ENCODE measurements around the gene KCND2. TPM values are rescaled to one million over a fixed set of nuclear protein-coding genes. Genes with fewer than 3 reads are reported as not detected.

Gene KCND2
- total and polyA plus RNA-seq, 2 of the 8 experiments (the other 6 are each of a cell fraction or from before 2014, with no cell fraction given), result 4.6 to 7.7 TPM

DNA sequence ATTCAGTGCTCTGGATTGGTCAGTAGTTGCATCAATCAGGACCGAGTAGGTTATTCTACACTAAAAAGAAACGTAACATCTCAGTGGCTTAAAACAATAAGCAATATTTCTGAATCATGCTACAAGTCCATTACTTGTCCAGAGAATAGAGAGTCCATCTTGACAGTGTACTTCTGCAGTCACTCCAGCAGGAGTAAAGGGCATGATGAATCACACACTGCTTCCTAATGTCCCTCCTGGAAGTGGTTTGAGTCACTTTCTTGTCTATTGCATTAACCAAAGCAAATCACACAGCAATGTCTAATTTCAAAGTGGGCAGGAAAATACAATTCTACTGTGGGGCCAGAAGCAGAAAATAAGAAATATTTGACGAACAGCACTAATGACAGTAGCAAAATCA lies 460.2 kb downstream of the KCND2 start:
- Histone ChIP-seq H3K9ac (replicated peaks in 1 of 4; ENCODE audit: extremely low read depth in 1 of 4, low read depth in 3 of 4, low read length in 3 of 4) (no peak overlapping the region), H3K4me1 (replicated peaks in 1 of 4; ENCODE audit: control insufficient read depth in 3 of 4, insufficient read depth in 4 of 4, low read length in 3 of 4) (peaks cover 0 to 4% (median 2%) of the 10 kb centered on the region in 4 experiments; a peak in 1 of 7 replicates), H3K4me2 (ENCODE audit: insufficient read depth in 1 of 2, low read depth in 2 of 2, low read length in 2 of 2) (no peak overlapping the region), H3K27me3 (replicated peaks in 1 of 4; ENCODE audit: control insufficient read depth in 3 of 4, extremely low read depth in 1 of 4, insufficient read depth in 3 of 4, low read length in 3 of 4) (no peaks in the 10 kb centered on the region), H3K14ac (ENCODE audit: insufficient read length) (no peak overlapping the region), H3K18ac (ENCODE audit: extremely low read depth, low read length) (no peak overlapping the region), H2AFZ (ENCODE audit: low read length) (no peak overlapping the region), H3K4ac (replicated peaks; ENCODE audit: insufficient read length, low read depth, low read length) (no peak overlapping the region), H4K5ac (ENCODE audit: insufficient read length, low read depth, low read length) (no peak overlapping the region), H3K79me2 (ENCODE audit: control insufficient read depth in 1 of 2, insufficient read depth in 2 of 2, low read length in 2 of 2) (no peaks in the 10 kb centered on the region), H4K8ac (ENCODE audit: extremely low read depth, insufficient read depth, low read length) (no peak overlapping the region), H4K91ac (replicated peaks; ENCODE audit: insufficient read length, low read length) (no peak overlapping the region), H3K9me3 (ENCODE audit: insufficient read depth in 2 of 2, low read depth in 1 of 2, low read length in 1 of 2) (no peaks in the 10 kb centered on the region), H4K20me1 (replicated peaks in 1 of 2; ENCODE audit: control insufficient read depth in 1 of 2, insufficient read depth in 2 of 2, low read length in 2 of 2) (no peaks in the 10 kb centered on the region), H3K79me1 (ENCODE audit: low read depth, low read length) (no peaks in the 10 kb centered on the region), H3K56ac (replicated peaks; ENCODE audit: insufficient read length, low read depth, low read length) (no peak overlapping the region), H2BK15ac (ENCODE audit: low read length) (no peak overlapping the region), H2BK120ac (replicated peaks; ENCODE audit: low read depth, low read length) (no peak overlapping the region), H3K23me2 (ENCODE audit: low read depth, low read length) (no peaks in the 10 kb centered on the region), H3K4me3 (ENCODE audit: extremely low read depth in 1 of 4, insufficient read depth in 2 of 4, low read depth in 3 of 4, low read length in 4 of 4) (no peak overlapping the region), H2BK20ac (ENCODE audit: low read length) (no peak overlapping the region), H2BK12ac (ENCODE audit: low read depth, low read length) (no peak overlapping the region), H3K23ac (ENCODE audit: insufficient read length) (no peak overlapping the region), H3K27ac (ENCODE audit: low read depth, low read length) (no peak overlapping the region), H3K36me3 (ENCODE audit: control insufficient read depth in 2 of 4, insufficient read depth in 4 of 4, low read length in 3 of 4) (no peaks in the 10 kb centered on the region), H2AK5ac (ENCODE audit: low read depth, low read length) (no peak overlapping the region), H2BK5ac (ENCODE audit: low read depth, low read length) (no peak overlapping the region)
- ChIA-PET CTCF (ENCODE audit: partially characterized antibody) (interaction anchor here (0.7 to 1.9 kb wide), 2 partner anchors 8 to 25 kb away, joined by 3 to 6 read pairs; no protein-coding TSS in a partner anchor), POLR2A (ENCODE audit: partially characterized antibody) (no interaction called here)
- DNase-seq (ENCODE audit: low read depth in 1 of 2, low spot score in 2 of 2) (no peak), FAIRE-seq (no peak)
- WGBS, 2 experiments (ENCODE audit: extremely low coverage in 1 of 2, insufficient coverage in 1 of 2, insufficient read length in 1 of 2, insufficient replicate concordance in 2 of 2, low coverage in 1 of 2, low lambda C conversion rate in 2 of 2, missing lambda C conversion rate in 1 of 2), result 94% methylated on average over 3 of the region's 3 CpGs; no CpG with 5 or more reads in 1 of the 2 experiments
- TF ChIP-seq, protein P1, sequence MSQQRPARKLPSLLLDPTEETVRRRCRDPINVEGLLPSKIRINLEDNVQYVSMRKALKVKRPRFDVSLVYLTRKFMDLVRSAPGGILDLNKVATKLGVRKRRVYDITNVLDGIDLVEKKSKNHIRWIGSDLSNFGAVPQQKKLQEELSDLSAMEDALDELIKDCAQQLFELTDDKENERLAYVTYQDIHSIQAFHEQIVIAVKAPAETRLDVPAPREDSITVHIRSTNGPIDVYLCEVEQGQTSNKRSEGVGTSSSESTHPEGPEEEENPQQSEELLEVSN (IDR thresholded peaks at IDR 0.05), result no peak
- TF ChIP-seq POLR2A (IDR thresholded peaks at IDR 0.05; ENCODE audit: control extremely low read depth in 1 of 2, low read depth in 2 of 2, low read length in 2 of 2), result no peak
- no peak for TF ChIP-seq ASH2L (IDR thresholded peaks at IDR 0.05; ENCODE audit: low read length)
